ENCODE results near the gene TCTN1. TPM values are rescaled to one million over a fixed set of nuclear protein-coding genes. Genes with fewer than 3 reads are reported as not detected.
A peak's percentile ranks its signal among the peaks of the same experiment; 100 is the strongest.
"Not testable (repeated sequence)": the region's sequence is repeated elsewhere in the genome, so short reads cannot be mapped to it uniquely, and the experiment has no call there.

TCTN1 gene
- total RNA-seq, 4 donors from 2014 or later, result 45.0 to 71.2 (median 64.5) TPM

DNA sequence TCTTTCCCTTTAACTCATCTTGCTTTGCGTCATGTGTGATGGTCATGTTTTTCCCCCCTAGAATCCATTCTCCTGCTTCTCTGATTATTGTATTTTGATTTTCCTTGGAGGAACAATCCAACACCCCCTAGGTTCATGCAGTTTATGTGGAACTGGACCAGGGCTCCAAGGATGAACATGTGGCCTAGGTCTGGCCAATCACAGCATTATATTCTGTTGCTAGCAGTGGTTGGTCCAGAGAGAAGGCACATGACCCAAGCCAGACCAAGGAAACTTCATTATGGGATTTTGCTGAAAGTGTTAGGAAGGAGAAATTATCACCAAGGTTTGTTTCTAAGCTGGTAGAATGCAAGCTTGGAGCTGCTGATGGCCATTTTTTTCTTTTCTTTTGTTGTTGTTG, 23.9 kb upstream of the TCTN1 start:
- 100% methylated on average over 1 of the region's 1 CpG for WGBS, 2 donors
- no peaks in the 10 kb centered on the region for H3K27me3 ChIP-seq
- H3K36me3 ChIP-seq, result no peaks in the 10 kb centered on the region
- DNase-seq (ENCODE audit: low spot score in 2 of 2), result no peak
- no peak overlapping the region for H3K4me3 ChIP-seq
- peaks cover 0 to 22% (median 8%) of the 10 kb centered on the region in 4 donors for H3K4me1 ChIP-seq
- no peaks in the 10 kb centered on the region for H3K9me3 ChIP-seq
- peak overlapping the region in 3 of 4 donors; percentile 74 to 79 (median 77) for H3K27ac ChIP-seq
- TF ChIP-seq EP300 (IDR thresholded peaks at IDR 0.05) (no peak), POLR2A (IDR thresholded peaks at IDR 0.05) (no peak), CTCF (IDR thresholded peaks at IDR 0.05) (no peak)

GRCh38 chr12:110590806-110591326, 23.1 kb upstream of the TCTN1 start:
- Histone ChIP-seq H3K27ac (peak overlapping the region in 3 of 4 donors; percentile 74 to 79 (median 77)), H3K36me3 (no peaks in the 10 kb centered on the region), H3K27me3 (no peaks in the 10 kb centered on the region), H3K9me3 (no peaks in the 10 kb centered on the region), H3K4me3 (no peak overlapping the region), H3K4me1 (peaks cover 0 to 14% (median 5%) of the 10 kb centered on the region in 4 donors)
- no peak for DNase-seq (ENCODE audit: low spot score in 2 of 2)
- WGBS, 2 donors, result 37 to 50% methylated on average over 3 of the region's 3 CpGs
- no peak for TF ChIP-seq POLR2A (IDR thresholded peaks at IDR 0.05)
- peak in 1 of 2 donors; percentile 54 for TF ChIP-seq EP300 (IDR thresholded peaks at IDR 0.05)
- TF ChIP-seq CTCF (IDR thresholded peaks at IDR 0.05), result no peak

GRCh38 chr12:110591451-110592051, 22.4 kb upstream of the TCTN1 start:
- no peak for DNase-seq (ENCODE audit: low spot score in 2 of 2)
- TF ChIP-seq EP300 (IDR thresholded peaks at IDR 0.05) (no peak), POLR2A (IDR thresholded peaks at IDR 0.05) (no peak), CTCF (IDR thresholded peaks at IDR 0.05) (no peak)
- Histone ChIP-seq H3K4me3 (no peak overlapping the region), H3K27me3 (no peaks in the 10 kb centered on the region), H3K4me1 (peaks cover 0 to 14% (median 5%) of the 10 kb centered on the region in 4 donors), H3K36me3 (no peaks in the 10 kb centered on the region), H3K27ac (peak overlapping the region in 3 of 4 donors; percentile 74 to 79 (median 77)), H3K9me3 (no peaks in the 10 kb centered on the region)
- 60 to 68% methylated on average over 7 of the region's 7 CpGs for WGBS, 2 donors

GRCh38 chr12:110592078-110592477, 21.9 kb upstream of the TCTN1 start:
- Histone ChIP-seq H3K27ac (peak overlapping the region in 3 of 4 donors; percentile 74 to 79 (median 77)), H3K27me3 (no peaks in the 10 kb centered on the region), H3K4me1 (peaks cover 0 to 14% (median 5%) of the 10 kb centered on the region in 4 donors), H3K4me3 (no peak overlapping the region), H3K9me3 (no peaks in the 10 kb centered on the region), H3K36me3 (no peaks in the 10 kb centered on the region)
- no peak for TF ChIP-seq CTCF (IDR thresholded peaks at IDR 0.05)
- WGBS, 2 donors, result 89 to 90% methylated on average over 5 of the region's 5 CpGs
- no peak for DNase-seq (ENCODE audit: low spot score in 2 of 2)

DNA sequence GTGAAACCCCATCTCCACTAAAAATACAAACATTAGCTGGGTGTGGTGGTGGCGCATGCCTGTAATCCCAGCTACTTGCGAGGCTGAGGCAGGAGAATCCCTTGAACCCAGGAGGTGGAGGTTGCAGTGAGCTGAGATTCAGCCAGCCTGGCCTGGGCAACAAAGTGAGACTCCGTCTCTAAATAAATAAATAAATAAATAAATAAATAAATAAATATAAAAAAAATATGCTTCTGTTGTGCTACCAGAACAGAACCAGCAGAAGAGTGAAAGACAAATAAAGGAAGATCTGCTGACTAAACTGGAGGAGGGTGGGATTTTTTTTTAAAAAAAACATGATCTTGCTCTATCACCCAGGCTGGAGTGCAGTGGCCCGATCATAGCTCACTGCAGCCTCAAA, 21.0 kb upstream of the TCTN1 start:
- WGBS, 2 donors, result 89% methylated on average over 4 of the region's 4 CpGs
- H3K27ac ChIP-seq; H3K27me3 ChIP-seq; H3K9me3 ChIP-seq; DNase-seq (ENCODE audit: low spot score in 2 of 2); H3K4me3 ChIP-seq; H3K36me3 ChIP-seq: not testable (repeated sequence)
- peaks cover 0 to 14% (median 5%) of the 10 kb centered on the region in 4 donors for H3K4me1 ChIP-seq

Data from tibial nerve (tissue), 4 donors.